Ovary (tissue), 3 donors: ENCODE measurements around the gene CYFIP1.

Experiments
- CTCF ChIP-seq, 3 donors: fragments of 450-650 bp in 2 of 3; fragments of 200-600 bp in 1 of 3; IDR thresholded peaks; one replicate each; pipeline versions ENCODE4 v1.5.1 to v1.8.0; 2016 to 2022; ENCODE audit warnings: antibody characterized with exemption in 3 of 3, mild to moderate bottlenecking in 1 of 3
- EP300 ChIP-seq: sonication (generic); formaldehyde crosslinking; IDR thresholded peaks from one replicate; pipeline ENCODE4 v1.6.1; 2017; ENCODE audit warnings: antibody characterized with exemption
- POLR2A ChIP-seq: fragments of 450-650 bp; IDR thresholded peaks from one replicate; pipeline ENCODE4 v1.6.1; 2017; ENCODE audit warnings: antibody characterized with exemption, mild to moderate bottlenecking, moderate library complexity
- donor health status: DM: no; HTN: no; CAD: no.

- TF ChIP-seq CTCF (IDR thresholded peaks at IDR 0.05), result no peak
- TF ChIP-seq POLR2A, result no peak
- TF ChIP-seq EP300, result no peak
Observed at GRCh38 chr15:22973987-22974386, 6.2 kb downstream of the CYFIP1 start.
